Keratinocyte (primary cell): ENCODE measurements around the gene ROR2.
"Not testable (repeated sequence)": the region's sequence is repeated elsewhere in the genome, so short reads cannot be mapped to it uniquely, and the experiment has no call there.

ENCODE experiments used
- CTCF ChIP-seq, 3 experiments: IDR thresholded peaks in 1 of 3; conservative IDR thresholded peaks in 1 of 3; optimal IDR thresholded peaks in 1 of 3; 2 replicates in 2 of 3; 3 replicates in 1 of 3; pipeline versions ENCODE3 to v1.5.1; 2011; ENCODE audit warnings: low read length in 3 of 3, mild to moderate bottlenecking in 3 of 3, moderate library complexity in 2 of 3, control low read depth in 1 of 3, inconsistent platforms in 1 of 3; ENCODE audit not compliant: insufficient read depth in 2 of 3; ENCODE audit errors: extremely low read depth in 1 of 3
- EZH2 ChIP-seq: IDR thresholded peaks from one replicate; pipeline ENCODE4 v1.6.1; 2012; ENCODE audit warnings: inconsistent platforms, mild to moderate bottlenecking, low read length, moderate library complexity

GRCh38 chr9:91622121-91622520 lies 327.9 kb downstream of the ROR2 start:
- TF ChIP-seq CTCF (optimal IDR thresholded peaks at IDR 0.05 in 1 of 3, IDR thresholded peaks at IDR 0.05 in 1 of 3, conservative IDR thresholded peaks at IDR 0.05 in 1 of 3; ENCODE audit: extremely low read depth in 1 of 3, insufficient read depth in 2 of 3, low read length in 3 of 3); EZH2: not testable (repeated sequence)
